Stimulated activated CD8-positive, alpha-beta memory T cell treated with anti-CD3 and anti-CD28 coated beads, Interleukin-15, amount 100 ng/mL, for 4 hours (primary cell): ENCODE data around the gene CS.
"Not testable (repeated sequence)": the region's sequence is repeated elsewhere in the genome, so short reads cannot be mapped to it uniquely, and the experiment has no call there.

ENCODE experiments used
- DNase-seq, 2 donors: peaks; one replicate each; pipeline ENCODE4 v3.0.0-alpha.2; 2020; ENCODE audit warnings: low read depth in 2 of 2

CS gene

GRCh38 chr12:56321027-56321426 lies 20.9 kb upstream of the CS start:
- no peak for DNase-seq

GRCh38 chr12:56317675-56318074 lies 17.5 kb upstream of the CS start:
- no peak for DNase-seq

GRCh38 chr12:56315622-56316473 lies 15.7 kb upstream of the CS start, which contains the start of gene CNPY2:
TSS of gene CNPY2 (minus strand) at chr12:56315988. CDS start at chr12:56315217, 771 bp downstream.
- peak; percentile 86 to 91 for DNase-seq

- DNase-seq = no peak
These were observed 15.1 kb upstream of the CS start for GRCh38 chr12:56315249-56315621.

GRCh38 chr12:56311003-56311402 lies 10.9 kb upstream of the CS start:
- DNase-seq = no peak

GRCh38 chr12:56308714-56309113 lies 8.6 kb upstream of the CS start:
- no peak for DNase-seq

DNA sequence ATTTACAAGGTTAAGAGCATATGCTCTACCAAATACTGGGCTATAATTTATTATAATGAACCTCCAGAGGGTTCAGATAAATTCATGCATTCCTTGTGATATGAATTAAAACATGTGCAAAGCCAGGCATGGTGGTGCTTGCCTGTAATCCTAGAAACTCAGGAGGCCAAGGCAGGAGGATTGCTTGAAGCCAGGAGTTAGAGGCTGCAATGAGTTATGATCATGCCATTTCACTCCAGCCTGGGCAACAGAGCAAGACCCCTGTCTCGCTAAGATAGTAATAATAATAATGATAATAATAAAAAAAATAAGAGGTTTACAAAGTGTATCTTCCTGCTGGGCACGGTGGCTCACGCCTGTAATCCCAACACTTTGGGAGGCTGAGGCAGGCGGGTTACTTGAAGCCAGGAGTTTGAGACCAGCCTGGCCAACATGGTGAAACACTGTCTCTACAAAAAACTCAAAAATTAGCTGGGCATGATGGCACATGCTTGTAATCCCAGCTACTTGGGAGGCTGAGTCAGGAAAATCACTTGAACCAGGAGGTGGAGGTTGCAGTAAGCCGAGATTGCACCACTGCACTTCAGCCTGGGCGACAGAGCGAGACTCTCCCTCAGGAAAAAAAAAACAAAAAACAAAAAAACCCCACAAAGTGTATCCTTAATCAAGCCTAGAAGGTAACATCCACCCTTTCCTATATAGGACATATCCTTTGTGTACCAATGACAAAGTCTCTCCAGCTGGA lies 7.3 kb upstream of the CS start:
- DNase-seq = no peak

- DNase-seq = no peak
These were observed 4.9 kb upstream of the CS start for GRCh38 chr12:56304872-56305590.

- no peak for DNase-seq
These were observed 4.1 kb upstream of the CS start for GRCh38 chr12:56304276-56304675.

DNA sequence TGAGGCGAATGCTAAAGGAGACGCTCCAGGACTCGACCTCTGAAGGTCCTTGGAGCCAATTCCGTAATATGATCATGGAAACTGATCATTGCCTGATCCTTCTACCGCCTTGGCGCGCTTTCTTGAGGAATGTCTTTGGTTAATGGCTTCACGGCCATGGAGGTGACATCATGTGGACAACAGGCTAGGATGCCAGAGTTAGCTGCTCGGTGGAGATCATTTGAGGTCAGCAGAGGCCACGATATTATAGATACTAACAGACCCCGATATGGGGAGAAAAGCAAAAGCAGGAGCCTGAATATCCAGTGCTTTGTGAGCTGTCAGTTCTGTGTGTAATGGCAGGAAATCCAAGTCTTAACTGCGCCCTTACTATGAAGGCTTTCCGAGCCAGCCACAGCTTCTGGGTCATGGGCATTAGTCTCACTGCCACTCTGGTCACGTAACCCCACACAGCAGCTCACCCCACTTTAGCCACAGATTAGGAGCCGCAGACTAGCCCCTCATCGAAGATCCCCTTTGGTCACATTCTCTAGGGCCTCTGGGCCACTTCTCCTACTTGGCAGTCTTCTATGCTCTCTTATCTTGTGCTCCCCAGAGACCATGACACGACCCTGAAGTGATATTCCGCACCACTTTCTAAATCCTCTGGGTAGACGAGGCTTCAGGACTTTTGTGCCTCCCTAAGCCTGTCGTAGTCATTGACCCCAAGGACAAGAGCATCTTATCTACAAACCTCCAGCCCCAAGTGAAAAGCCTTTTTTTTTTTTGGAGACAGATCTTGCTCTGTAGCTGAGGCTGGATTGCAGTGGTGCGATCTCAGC lies 724 bp upstream of the CS start:
- no peak for DNase-seq

- DNase-seq = no peak
These were observed 750 bp downstream of the CS start for GRCh38 chr12:56299308-56299852.

DNA sequence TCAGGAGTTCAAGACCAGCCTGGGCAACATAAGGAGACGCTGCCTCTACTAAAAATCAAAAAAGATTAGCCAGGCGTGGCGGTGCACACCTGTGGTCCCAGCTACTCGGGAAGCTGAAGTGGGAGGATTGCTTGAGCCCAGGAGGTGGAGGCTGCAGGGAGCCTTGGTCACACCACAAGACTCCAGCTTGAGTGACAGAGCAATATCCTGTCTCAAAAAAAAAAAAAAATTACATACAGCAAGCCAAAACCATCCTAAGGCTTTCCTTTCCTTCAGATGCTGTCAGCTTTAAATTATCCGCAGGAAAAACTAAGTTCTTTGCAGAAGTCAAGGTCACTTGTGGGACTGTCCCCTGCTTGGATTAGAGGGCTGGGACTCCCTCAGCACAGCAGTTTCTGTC lies 1.3 kb downstream of the CS start:
- no peak for DNase-seq

DNA sequence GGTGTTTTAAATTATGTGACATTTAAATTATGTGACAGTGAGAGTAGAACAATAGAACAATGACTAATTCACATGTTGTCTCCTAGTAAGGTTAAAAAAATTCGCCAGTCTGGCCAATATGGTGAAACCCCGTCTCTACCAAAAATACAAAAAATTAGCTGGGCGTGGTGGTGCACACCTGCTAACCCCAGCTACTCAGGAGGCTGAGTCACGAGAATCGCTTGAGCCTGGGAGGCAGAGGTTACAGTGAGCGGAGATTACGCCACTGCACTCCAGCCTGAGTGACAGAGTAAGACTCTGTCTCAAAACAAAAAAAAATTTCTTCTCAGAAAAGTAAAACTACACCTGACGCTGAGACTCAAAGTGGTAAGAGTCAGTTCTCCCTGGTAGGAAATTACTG lies 2.7 kb downstream of the CS start:
- DNase-seq = no peak

DNA sequence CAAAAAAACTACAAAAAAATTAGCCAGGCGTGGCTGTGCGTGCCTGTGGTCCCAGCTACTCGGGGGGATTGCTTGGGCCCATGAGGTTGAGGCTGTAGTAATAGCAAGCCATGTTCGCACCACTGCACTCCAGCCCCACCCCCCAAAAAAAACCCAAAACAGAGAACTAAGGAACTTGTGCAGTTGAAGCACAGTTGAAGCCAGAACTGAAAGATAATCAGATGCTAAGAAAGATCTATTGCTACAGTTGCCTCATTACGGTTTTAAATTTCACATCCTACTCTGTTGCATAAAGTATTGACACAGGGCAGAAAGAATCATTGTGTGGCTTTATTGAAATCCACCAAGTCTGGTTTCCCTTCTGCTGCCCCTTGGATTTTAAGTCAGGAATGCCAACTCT lies 3.8 kb downstream of the CS start:
- no peak for DNase-seq

DNA sequence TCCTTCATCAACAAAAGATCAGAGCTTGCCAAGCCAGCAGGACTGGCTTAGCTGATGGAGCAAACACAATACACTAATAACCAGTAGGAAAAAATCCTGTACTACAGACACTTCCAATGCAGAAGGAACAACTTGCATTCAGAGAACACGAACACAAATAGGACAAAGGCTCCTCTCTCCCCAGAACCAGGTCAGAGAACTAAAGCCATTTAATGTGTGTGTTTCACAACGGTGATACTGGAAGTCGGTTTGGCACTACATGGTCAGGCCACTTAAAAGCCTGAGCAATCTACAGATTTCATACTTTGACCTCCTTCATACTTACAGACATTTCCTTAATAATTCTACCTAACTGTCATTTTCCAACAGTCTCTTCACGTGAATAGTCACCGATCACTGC lies 6.3 kb downstream of the CS start:
- DNase-seq = no peak

GRCh38 chr12:56288705-56289387 lies 11.3 kb downstream of the CS start:
- no peak for DNase-seq

- no peak for DNase-seq
These were observed 13.9 kb downstream of the CS start for GRCh38 chr12:56286044-56286830.

- not testable (repeated sequence) for DNase-seq
These were observed 15.9 kb downstream of the CS start for GRCh38 chr12:56284263-56284662.

DNA sequence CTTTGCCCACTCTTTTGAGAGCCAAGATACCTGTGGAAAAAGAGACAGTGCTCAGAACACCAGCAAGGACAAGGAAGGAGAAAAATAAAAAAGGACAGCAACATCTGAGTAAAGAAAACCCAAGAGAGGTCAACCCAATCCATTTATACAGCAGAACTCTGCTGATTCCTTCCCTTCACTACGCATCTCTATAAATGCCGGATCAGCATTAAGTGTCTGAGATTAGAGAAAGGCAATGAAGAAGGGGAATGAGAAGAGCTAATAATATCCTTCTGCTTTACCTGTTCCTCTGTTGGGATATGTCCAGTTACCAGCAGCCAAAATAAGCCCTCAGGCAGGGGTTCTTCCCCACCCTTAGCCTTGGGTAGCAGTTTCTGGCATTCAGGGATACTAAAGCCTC lies 17.6 kb downstream of the CS start:
- no peak for DNase-seq

GRCh38 chr12:56282030-56282429 lies 18.1 kb downstream of the CS start:
- no peak for DNase-seq
